HCEC 1CT (cell line): ENCODE data around the gene PNRC1.
"Not testable (repeated sequence)": the region's sequence is repeated elsewhere in the genome, so short reads cannot be mapped to it uniquely, and the experiment has no call there.

ENCODE experiments used
- DNase-seq: peaks from one replicate; pipeline ENCODE4 v3.0.0-alpha.2; 2017

PNRC1 gene

GRCh38 chr6:89080281-89081128 lies at the start of gene PNRC1:
Gene PNRC1 (plus strand): TSS chr6:89080751. CDS start chr6:89080895, 144 bp downstream.
- DNase-seq = peak; percentile 99

DNA sequence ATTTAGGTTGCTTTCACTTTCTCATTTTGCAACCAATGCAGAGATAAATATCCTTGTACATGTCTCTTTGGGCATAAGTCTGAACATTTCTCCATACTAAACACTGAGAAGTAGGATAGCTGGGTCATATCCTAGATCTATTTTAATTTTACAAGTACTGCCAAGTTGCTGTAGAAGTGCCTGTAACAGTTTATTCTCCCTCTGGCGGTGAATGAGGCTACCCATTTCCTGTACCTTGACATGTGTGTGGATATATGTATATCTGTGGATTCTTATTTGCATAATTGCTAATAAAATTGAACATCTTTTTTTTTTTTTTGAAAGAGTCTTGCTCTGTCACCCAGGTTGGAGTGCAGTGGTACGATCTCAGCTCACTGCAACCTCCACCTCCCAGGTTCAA lies 48.0 kb upstream of the PNRC1 start:
- peak; percentile 28 for DNase-seq

DNA sequence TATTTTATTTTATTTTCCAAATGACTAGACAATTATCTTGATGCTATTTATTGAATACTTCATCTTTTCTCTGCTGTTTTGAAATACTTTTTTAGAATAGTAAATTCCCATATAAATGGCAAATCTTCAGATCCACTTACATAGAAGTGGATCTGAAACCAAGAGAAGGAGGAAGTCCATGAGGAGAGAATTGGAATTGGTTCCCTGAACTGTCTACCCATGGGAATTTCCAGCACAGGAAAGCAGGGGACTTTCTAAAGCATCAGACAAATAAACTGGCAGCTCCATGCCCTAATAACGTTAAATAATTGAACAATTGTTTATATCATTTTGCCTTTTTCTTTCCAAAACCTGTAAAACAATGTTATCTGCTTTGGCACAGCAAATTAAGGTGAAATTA lies 47.1 kb upstream of the PNRC1 start:
- no peak for DNase-seq

- not testable (repeated sequence) for DNase-seq
Observed at GRCh38 chr6:89034116-89034515, 46.4 kb upstream of the PNRC1 start.

- peak; percentile 93 for DNase-seq
Observed at GRCh38 chr6:89034586-89035251, 45.8 kb upstream of the PNRC1 start.

DNA sequence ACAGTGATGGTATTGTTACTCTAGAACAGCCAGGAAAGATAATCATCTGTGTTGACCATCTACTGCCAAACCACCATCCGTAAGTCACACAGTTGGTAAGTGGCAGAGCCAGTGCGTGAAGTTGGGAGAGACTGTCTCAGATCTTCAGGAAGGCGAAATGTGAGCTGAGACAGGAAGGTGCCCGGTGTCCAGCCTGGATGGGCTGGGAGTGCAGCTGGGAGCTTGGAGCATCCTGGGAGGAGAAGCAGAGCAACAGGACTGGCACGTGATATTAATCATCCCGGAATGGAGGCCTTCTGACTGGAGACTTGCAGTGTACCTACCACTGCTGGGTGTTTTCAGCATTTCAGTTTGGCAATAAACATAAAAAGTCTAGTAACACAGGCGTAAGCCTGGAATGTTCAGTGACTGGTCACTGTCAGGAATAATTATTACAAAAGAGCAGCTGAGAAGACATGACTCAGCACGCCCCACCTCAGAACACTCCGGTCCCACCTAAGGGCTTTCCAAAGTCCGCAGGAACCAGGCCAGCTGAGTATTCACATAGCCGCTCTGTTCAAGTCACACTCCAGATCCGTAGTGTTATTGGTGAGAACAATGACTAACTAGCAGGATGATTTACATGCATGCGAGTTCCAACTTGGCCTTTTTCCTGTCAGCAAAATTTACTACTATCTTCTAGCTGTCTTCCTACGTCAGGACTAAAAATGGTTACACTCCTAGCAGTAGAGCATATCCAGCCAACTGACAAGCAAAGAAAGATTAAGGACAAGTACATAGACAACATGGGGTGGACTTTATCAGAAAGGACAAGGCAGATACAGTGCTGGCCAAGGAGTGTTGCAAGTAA lies 45.1 kb upstream of the PNRC1 start:
- DNase-seq = peak; percentile 96

DNA sequence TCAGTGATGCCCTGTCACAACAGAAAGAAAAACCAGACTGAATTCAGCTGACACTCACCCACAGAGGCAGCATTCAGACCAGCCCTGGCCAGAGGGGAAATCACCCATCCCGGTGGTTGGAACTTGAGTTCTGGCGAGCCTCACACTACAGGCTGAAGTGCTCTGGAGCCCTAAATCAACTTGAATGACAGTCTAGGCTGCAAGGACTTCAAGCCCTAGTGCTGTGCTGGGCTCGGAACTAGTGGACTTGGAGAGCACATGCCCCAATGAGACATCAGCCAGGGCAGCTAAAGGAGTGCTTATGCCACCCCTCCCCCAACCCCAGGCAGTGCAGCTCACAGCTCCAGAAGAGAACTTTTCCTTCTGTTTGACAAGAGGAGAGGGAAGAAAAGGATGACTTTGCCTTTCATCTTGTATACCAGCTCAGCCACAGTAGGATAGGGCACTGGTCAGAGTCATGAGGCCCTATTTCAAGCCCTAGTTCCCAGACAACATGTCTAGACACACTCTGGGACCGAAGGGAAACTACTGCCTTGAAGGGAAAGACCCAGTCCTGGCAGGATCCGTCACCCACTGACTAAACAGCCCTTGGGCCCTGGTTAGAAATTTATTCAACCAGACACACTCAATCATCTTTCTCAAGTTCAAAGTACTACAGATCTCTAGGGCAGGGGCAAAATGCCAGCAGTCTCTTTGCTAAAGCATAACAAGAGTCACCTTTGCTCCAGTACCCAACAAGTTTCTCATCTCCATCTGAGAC lies 43.2 kb upstream of the PNRC1 start:
- DNase-seq = no peak

DNA sequence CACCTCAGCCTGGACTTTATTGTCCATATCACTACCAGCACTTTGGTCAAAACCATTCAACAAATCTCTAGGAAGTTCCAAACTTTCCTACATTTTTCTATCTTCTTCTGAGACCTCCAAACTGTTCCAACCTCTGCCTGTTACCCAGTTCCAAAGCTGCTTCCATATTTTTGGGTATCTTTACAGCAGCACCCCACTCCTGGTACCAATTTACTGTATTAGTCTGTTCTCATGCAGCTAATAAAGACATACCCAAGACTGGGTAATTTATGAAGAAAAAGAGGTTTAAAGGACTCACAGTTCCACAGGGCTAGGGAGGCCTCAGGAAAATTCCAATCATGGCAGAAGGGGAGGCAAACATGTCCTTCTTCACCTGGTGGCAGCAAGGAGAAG lies 42.7 kb upstream of the PNRC1 start:
- not testable (repeated sequence) for DNase-seq

DNA sequence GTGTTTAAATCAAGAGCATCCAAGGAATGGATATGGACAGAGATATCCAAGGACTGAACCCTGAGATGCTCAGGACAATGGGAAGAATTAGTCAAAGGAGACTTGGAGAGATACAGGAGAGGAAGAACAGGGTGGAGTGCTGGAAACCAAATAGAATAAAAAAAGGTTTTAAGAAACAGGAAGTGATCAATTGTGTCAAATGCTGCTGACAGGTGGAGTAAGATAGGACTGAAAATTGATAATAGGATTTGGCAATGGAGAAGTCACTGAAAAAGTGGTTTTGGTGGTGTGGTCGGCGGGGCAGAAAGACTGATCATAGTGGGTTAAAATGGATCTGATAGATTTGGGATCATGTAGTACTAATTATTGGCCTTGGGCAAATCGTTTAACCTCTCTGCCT lies 37.9 kb upstream of the PNRC1 start:
- DNase-seq = no peak

DNA sequence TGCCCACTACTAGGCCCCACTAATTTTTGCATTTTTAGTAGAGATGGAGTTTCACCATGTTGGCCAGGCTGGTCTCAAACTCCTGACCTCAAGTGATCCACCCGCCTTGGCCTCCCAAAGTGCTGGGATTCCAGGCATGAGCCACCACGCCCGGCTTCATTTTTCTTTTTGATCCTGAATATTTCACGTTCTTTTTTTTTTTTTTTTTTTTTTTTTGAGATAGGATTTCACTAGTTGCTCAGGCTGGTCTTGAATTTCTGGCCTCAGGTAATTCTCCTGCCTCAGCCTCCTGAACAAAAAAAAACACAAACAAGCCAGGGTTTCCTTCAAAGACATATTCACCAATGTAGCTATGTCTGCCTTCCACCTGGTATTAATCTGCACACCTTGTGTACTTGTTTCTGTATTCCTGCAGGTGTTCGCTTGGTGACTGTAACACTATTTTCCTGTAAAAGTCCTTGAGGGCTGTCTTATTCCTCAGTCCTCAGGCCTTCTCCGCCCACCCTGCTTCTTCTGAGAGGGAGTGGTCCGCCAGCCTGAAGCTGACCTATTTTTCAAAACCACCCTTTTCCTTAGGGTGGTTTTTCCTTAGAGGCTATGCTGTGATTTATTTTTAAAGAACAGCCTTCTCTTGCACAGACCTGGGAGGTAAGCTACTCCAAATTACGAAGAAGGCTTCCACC lies 36.1 kb upstream of the PNRC1 start:
- no peak for DNase-seq

GRCh38 chr6:89045011-89045387 lies 35.6 kb upstream of the PNRC1 start:
- DNase-seq = no peak

- DNase-seq = peak; percentile 73
Observed at GRCh38 chr6:89045576-89045975, 35.0 kb upstream of the PNRC1 start.

DNA sequence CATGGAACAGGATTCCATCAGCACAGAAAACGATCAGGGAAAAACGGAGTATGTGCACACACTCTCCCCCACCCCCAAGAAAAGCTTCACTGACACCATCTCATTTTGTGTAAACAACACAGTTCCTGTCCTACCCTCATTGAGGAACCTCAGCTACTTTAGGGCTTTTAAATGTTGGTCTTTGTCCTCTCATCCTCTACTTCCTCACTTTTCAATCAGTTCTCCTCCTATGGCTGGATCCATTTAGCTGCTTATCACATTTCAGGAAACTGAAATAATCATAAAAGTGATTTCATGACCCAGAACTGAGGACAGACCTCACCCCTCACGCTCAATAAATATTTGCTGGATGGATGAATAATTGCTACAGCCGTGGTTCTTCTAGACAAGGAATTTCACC lies 33.1 kb upstream of the PNRC1 start:
- no peak for DNase-seq

- no peak for DNase-seq
Observed at GRCh38 chr6:89048288-89048923, 32.1 kb upstream of the PNRC1 start.

GRCh38 chr6:89048985-89049384 lies 31.6 kb upstream of the PNRC1 start:
- peak; percentile 66 for DNase-seq

DNA sequence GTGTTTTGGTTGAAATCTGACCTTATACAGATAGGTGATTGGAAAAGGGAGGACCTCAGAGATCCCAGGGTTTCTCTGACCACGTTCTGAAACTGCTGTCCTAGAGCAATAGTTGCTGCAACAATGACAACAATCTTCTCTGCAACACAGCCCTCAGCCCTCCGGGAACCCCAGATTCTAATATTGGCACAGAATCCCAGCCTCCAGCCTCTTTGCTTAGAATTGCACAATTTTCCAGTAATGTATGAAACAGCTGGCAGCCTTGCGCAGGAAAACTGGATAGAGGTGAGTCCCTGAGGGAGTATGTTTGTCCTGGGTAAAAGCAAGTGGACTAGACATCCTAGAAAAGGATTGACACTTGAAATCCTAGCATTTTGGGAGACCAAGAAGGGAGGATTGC lies 30.4 kb upstream of the PNRC1 start:
- peak; percentile 58 for DNase-seq

- DNase-seq = no peak
Observed at GRCh38 chr6:89050697-89051096, 29.9 kb upstream of the PNRC1 start.

GRCh38 chr6:89051676-89052075 lies 28.9 kb upstream of the PNRC1 start:
- no peak for DNase-seq

DNA sequence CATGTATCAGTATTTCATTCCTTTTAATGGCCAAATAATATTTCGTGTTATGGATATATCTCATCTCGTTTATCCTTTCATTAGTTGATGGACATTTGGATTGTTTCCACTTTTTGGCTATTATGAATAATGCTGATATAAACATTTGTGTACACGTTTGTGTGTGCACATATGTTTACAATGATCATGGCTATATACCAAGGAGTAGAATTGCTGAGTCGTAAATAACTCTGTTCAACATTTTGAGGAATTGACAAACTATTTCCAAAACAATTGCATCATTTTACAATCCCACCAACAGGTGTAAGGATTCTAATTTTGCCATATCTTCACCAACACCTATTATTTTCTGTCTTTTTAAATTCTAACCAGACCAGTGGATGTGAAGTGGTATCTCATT lies 26.3 kb upstream of the PNRC1 start:
- DNase-seq = no peak

- no peak for DNase-seq
Observed at GRCh38 chr6:89057759-89058158, 22.8 kb upstream of the PNRC1 start.

- no peak for DNase-seq
Observed at GRCh38 chr6:89058627-89059026, 21.9 kb upstream of the PNRC1 start.

DNA sequence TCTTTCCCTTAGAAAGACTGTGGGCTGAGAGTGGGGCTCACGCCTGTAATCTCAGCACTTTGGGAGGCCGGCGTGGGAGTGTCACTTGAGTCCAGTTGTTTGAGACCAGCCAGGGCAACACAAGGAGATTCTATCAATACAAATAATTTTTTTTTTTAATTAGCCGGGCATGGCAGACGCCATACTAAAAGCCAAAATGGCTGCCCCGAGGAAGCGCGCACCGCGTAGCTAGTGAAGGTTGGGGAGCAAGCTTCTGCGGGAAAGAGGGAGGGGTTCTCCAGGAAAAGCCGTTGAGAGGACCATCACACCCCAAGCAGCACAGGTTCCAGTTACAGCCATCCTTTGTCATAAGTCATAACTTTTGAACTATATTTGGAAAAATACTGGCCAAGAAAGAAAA lies 21.3 kb upstream of the PNRC1 start:
- no peak for DNase-seq
